HFF-Myc (cell line): Measurements from ENCODE around the gene PTPRJ.
"Not testable (repeated sequence)": the region's sequence is repeated elsewhere in the genome, so short reads cannot be mapped to it uniquely, and the experiment has no call there.

Experiments
- DNase-seq: peaks from one replicate; pipeline ENCODE4 v3.0.0-alpha.2; 2011; ENCODE audit warnings: low read depth; ENCODE audit errors: extremely low read depth
- H3K4me3 ChIP-seq: replicated peaks from 2 replicates; pipeline ENCODE4 v1.5.1; 2011; ENCODE audit warnings: low read depth, mild to moderate bottlenecking, control low read depth, low read length
- TF ChIP-seq, protein P1 (sequence below): IDR thresholded peaks from 2 replicates; pipeline ENCODE4 v1.5.1; 2012; ENCODE audit warnings: mild to moderate bottlenecking, low read depth, low read length, control low read depth; ENCODE audit errors: missing control alignments

PTPRJ gene

GRCh38 chr11:48124880-48125279 lies 144.5 kb downstream of the PTPRJ start:
- TF ChIP-seq, protein P1, sequence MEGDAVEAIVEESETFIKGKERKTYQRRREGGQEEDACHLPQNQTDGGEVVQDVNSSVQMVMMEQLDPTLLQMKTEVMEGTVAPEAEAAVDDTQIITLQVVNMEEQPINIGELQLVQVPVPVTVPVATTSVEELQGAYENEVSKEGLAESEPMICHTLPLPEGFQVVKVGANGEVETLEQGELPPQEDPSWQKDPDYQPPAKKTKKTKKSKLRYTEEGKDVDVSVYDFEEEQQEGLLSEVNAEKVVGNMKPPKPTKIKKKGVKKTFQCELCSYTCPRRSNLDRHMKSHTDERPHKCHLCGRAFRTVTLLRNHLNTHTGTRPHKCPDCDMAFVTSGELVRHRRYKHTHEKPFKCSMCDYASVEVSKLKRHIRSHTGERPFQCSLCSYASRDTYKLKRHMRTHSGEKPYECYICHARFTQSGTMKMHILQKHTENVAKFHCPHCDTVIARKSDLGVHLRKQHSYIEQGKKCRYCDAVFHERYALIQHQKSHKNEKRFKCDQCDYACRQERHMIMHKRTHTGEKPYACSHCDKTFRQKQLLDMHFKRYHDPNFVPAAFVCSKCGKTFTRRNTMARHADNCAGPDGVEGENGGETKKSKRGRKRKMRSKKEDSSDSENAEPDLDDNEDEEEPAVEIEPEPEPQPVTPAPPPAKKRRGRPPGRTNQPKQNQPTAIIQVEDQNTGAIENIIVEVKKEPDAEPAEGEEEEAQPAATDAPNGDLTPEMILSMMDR = no peak
- DNase-seq = no peak
- no peak overlapping the region for H3K4me3 ChIP-seq

GRCh38 chr11:48125866-48126265 lies 145.5 kb downstream of the PTPRJ start:
- no peak for DNase-seq
- no peak overlapping the region for H3K4me3 ChIP-seq
- TF ChIP-seq, protein P1 = no peak

DNA sequence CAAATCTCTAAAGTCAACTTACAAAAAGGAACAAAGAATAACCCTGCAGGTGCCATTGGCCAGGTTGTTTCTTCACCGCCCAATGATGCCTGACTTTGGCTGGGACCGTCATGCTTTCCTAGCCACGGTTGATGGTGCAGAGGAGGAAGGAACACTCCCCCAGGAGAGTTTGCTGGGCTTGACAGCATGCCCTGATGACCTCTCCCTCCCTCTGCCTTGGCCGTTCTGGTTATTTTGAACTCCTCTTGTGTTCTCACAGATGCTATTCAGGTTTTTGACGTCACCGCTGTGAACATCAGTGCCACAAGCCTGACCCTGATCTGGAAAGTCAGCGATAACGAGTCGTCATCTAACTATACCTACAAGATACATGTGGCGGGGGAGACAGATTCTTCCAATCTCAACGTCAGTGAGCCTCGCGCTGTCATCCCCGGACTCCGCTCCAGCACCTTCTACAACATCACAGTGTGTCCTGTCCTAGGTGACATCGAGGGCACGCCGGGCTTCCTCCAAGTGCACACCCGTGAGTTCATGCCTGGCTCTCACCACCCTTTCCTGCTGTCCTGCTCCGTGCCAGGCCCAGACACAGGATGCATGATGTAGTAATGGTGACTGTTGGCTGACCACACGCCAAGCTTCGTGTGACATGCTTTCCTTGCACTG lies 147.3 kb downstream of the PTPRJ start:
- DNase-seq = no peak
- no peak overlapping the region for H3K4me3 ChIP-seq
- TF ChIP-seq, protein P1 = no peak

DNA sequence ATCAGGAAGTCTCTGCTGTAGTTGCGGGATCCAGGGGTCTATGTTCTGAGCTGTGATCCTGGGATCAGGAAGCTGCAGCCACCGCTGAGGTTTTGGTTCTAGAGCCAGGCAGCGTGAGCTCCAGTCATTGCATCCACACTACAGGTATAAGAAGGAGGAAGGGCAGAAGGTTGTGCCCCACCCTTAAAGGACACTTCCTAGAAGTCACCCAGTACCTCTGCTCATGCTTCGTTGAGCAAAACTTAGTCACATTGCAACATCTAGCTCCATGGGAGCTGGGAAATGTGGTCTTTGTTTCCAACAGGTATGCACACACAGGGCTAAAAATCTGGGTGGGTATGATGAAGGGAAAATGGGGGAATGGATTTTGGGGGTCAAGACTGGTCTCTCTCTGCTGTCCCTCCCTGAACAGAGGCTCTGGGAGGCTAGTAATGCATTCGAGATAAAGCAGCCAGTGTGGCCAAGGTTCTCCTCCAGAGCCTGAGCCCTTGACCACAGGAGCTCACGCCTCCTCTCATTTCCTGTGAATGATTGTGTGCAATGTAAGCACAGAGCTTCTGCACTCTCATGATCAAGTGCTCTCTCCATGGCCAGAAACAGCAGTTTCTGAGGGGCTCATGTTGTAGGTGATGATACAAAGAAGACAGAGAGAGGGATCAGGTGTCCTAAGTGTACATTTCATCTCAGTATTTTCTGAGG lies 149.5 kb downstream of the PTPRJ start:
- DNase-seq = no peak
- TF ChIP-seq, protein P1 = no peak
- no peak overlapping the region for H3K4me3 ChIP-seq

DNA sequence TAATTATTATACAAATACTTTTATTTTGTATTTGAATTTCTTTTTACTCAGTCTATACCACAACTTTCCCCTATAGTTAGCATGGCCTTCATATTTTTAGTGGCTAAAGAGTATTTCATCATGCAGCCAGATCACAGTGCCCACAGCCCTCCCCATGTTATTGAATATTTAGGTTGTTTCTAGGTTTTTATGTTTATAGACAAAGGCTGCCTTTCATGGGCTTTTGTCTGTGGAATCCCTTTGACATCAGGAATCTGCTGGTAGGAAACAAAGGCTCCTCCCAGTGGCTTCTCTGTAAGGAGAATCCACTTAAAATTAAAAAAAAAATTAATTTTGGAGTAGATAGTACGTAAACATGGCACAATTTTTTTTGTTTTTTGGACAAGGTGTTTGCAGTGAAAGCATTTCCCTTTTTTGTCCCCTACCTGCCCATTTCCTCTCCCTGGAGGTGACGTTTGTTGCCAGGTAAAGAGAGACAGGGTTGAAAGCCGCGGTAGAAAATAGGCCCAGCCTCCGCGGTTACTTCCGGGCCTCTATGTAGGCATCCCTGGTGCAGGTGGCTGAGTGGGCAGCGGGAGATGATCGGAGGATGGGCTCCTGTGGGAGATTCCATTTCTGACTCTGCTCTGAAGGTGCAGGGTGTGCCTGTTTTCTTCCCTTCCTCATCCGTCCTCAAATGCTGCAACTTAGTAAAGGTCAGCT lies 154.0 kb downstream of the PTPRJ start:
- no peak for DNase-seq
- TF ChIP-seq, protein P1 = no peak
- H3K4me3 ChIP-seq = no peak overlapping the region

DNA sequence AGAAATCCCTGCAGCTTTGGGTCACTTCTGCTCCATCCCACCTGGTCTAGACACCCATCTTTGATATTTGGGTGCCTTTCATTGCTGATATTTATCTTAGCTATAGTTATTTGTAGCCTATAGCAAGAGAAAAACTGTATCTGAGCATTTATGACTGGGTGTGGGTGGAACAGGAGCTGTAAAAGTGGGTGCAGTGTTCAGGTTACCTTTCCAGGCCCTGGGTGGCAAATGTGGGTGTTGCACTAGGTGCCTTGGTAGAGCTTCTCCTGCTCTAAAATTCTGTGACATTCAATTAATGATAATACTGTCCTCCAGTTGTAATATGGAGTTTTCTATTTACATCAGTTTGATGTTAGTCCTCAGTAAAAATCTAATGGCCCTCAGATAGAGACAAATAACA lies 157.9 kb downstream of the PTPRJ start:
- no peak for DNase-seq
- TF ChIP-seq, protein P1 = no peak
- no peak overlapping the region for H3K4me3 ChIP-seq

DNA sequence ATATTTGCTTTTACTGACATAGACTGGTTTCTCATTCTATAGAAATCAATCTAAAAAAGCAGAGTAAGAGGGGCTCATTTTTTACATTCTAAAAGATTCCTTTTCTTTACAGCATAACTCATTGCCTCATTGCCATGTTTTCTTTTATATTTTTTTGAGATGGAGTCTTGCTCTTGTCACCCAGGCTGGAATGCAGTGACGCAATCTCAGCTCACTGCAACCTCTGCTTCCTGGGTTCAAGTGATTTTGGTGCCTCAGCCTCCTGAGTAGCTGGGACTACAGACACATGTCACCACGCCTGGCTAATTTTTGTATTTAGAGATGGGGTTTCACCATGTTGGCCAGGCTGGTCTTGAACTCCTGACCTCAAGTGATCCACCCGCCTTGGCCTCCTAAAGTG lies 159.5 kb downstream of the PTPRJ start:
- H3K4me3 ChIP-seq, DNase-seq: not testable (repeated sequence)
